ENCODE measurements around the gene CCP110.

DNA sequence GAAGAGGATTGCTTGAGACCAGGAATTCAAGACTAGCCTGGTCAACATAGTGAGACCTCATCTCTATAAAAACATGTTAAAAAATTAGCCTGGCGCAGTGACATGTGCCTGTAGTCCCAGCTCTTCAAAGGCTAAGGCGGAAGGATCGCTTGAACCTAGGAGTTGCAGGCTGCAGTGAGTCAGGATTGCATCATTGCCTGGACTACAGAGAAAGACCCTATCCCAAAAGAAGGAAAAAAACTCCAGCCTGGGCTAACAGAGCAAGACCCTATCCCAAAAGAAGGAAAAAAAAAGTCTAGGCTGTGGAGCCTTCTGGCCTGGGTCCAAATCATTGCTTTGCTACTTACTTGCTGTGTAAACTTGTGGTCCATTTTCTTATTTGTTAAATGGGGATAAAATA is 4.9 kb downstream of the CCP110 start:
- TF ChIP-seq, protein P1, sequence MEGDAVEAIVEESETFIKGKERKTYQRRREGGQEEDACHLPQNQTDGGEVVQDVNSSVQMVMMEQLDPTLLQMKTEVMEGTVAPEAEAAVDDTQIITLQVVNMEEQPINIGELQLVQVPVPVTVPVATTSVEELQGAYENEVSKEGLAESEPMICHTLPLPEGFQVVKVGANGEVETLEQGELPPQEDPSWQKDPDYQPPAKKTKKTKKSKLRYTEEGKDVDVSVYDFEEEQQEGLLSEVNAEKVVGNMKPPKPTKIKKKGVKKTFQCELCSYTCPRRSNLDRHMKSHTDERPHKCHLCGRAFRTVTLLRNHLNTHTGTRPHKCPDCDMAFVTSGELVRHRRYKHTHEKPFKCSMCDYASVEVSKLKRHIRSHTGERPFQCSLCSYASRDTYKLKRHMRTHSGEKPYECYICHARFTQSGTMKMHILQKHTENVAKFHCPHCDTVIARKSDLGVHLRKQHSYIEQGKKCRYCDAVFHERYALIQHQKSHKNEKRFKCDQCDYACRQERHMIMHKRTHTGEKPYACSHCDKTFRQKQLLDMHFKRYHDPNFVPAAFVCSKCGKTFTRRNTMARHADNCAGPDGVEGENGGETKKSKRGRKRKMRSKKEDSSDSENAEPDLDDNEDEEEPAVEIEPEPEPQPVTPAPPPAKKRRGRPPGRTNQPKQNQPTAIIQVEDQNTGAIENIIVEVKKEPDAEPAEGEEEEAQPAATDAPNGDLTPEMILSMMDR (IDR thresholded peaks at IDR 0.05; ENCODE audit: insufficient read depth, low read depth, low read length), result no peak
- TF ChIP-seq EZH2 (IDR thresholded peaks at IDR 0.05; ENCODE audit: insufficient read depth, low read length), result no peak
